A549 treated with AZD9567 at 1 μM for 4 hours (cell line): ENCODE data around the gene YPEL1. TPM values are rescaled to one million over a fixed set of nuclear protein-coding genes. Genes with fewer than 3 reads are reported as not detected.

ENCODE experiments used
- total RNA-seq: library from RNA; stranded (reverse); fragments of 200-300 nt; extraction: Qiagen RNA extraction; gene quantifications from 5 replicates; pipeline ENCODE4 v1.2.3, GENCODE V29; 2022; ENCODE audit not compliant: insufficient read depth

Gene YPEL1
- 0.39 to 1.5 TPM (median 0.66 TPM) in 5 replicates for total RNA-seq

GRCh38 chr22:21735200-21736083 lies at the start of gene YPEL1:
TSS of gene YPEL1 (minus strand) at chr22:21735794. CDS start at chr22:21710744, 25,050 bp downstream.

Other genes with a start within 250 kb of the YPEL1 start
- 0.09 to 0.26 TPM (median 0.15 TPM) in 4 of 5 replicates, not detected in the other for gene RIMBP3C, start 184.3 kb downstream of the YPEL1 start, total RNA-seq
- 61.9 to 79.0 TPM (median 62.7 TPM) in 5 replicates for gene UBE2L3, start 168.1 kb downstream of the YPEL1 start, total RNA-seq
- 32.1 to 57.5 TPM (median 55.1 TPM) in 5 replicates for gene YDJC, start 105.8 kb downstream of the YPEL1 start, total RNA-seq
- gene CCDC116, start 103.0 kb downstream of the YPEL1 start, total RNA-seq, result 0.07 to 0.23 TPM (median 0.13 TPM) in 3 of 5 replicates, not detected in the others
- 29.8 to 57.4 TPM (median 54.3 TPM) in 5 replicates for gene SDF2L1, start 93.5 kb downstream of the YPEL1 start, total RNA-seq
- 13.3 to 22.9 TPM (median 20.8 TPM) in 5 replicates for gene PPIL2, start 69.8 kb downstream of the YPEL1 start, total RNA-seq
- gene MAPK1, start 131.9 kb upstream of the YPEL1 start, total RNA-seq, result 58.4 to 75.3 TPM (median 68.2 TPM) in 5 replicates
- 14.1 to 21.7 TPM (median 18.8 TPM) in 5 replicates for gene PPM1F, start 217.1 kb upstream of the YPEL1 start, total RNA-seq
- gene TOP3B, start 247.0 kb upstream of the YPEL1 start, total RNA-seq, result 13.2 to 18.0 TPM (median 15.3 TPM) in 5 replicates